Tibial nerve (tissue), 3 donors: ENCODE measurements around the gene FAM114A2.

Experiments
- POLR2A ChIP-seq, 2 donors: fragments of 450-650 bp; IDR thresholded peaks; one replicate each; pipeline ENCODE4 v1.6.1; 2017; ENCODE audit warnings: antibody characterized with exemption in 2 of 2, mild to moderate bottlenecking in 2 of 2, moderate library complexity in 2 of 2
- TF ChIP-seq, protein P1 (sequence below), 5 experiments: fragments of 200-600 bp in 3 of 5; fragments of 450-650 bp in 2 of 5; sonication (generic) in 3 of 5; IDR thresholded peaks; one replicate each; pipeline ENCODE4 v1.5.1; 2016 to 2019; ENCODE audit warnings: antibody characterized with exemption in 5 of 5, mild to moderate bottlenecking in 3 of 5, moderate library complexity in 2 of 5

DNA sequence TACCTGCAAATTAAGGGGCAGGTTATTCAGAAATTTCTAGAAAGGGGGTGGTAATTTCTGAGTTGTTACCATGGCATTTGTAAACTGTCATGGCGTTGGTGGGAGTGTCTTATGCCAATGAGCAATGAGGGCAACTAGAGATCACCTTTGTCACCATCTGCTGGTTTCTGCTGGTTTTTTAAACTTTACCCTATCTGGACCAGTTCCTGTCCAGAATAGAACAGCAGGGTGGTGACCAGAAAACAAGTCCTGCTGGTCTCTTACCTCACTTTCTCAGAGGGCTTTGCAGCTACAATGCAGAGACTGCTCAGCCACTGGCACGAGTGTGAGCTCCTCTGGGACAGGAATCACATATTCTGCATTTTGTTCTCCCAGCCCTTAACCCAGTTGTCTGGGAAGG, 51.4 kb downstream of the FAM114A2 start:
- no peak for TF ChIP-seq POLR2A (IDR thresholded peaks at IDR 0.05)
- TF ChIP-seq, protein P1, sequence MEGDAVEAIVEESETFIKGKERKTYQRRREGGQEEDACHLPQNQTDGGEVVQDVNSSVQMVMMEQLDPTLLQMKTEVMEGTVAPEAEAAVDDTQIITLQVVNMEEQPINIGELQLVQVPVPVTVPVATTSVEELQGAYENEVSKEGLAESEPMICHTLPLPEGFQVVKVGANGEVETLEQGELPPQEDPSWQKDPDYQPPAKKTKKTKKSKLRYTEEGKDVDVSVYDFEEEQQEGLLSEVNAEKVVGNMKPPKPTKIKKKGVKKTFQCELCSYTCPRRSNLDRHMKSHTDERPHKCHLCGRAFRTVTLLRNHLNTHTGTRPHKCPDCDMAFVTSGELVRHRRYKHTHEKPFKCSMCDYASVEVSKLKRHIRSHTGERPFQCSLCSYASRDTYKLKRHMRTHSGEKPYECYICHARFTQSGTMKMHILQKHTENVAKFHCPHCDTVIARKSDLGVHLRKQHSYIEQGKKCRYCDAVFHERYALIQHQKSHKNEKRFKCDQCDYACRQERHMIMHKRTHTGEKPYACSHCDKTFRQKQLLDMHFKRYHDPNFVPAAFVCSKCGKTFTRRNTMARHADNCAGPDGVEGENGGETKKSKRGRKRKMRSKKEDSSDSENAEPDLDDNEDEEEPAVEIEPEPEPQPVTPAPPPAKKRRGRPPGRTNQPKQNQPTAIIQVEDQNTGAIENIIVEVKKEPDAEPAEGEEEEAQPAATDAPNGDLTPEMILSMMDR (IDR thresholded peaks at IDR 0.05) = no peak
